GM21825 (cell line): Measurements from ENCODE around the gene MAD1L1.

Experiments used
- ATAC-seq: cut with Tn5 transposase; IDR thresholded peaks from one replicate; pipeline ENCODE4 v1.9.1; 2021; ENCODE audit warnings: mild to moderate bottlenecking, moderate library complexity; ENCODE audit not compliant: unreplicated experiment

MAD1L1 gene

GRCh38 chr7:2034291-2035201 is 198.2 kb downstream of the MAD1L1 start:
- ATAC-seq = no peak

GRCh38 chr7:2033586-2034135 is 199.1 kb downstream of the MAD1L1 start:
- ATAC-seq = no peak

DNA sequence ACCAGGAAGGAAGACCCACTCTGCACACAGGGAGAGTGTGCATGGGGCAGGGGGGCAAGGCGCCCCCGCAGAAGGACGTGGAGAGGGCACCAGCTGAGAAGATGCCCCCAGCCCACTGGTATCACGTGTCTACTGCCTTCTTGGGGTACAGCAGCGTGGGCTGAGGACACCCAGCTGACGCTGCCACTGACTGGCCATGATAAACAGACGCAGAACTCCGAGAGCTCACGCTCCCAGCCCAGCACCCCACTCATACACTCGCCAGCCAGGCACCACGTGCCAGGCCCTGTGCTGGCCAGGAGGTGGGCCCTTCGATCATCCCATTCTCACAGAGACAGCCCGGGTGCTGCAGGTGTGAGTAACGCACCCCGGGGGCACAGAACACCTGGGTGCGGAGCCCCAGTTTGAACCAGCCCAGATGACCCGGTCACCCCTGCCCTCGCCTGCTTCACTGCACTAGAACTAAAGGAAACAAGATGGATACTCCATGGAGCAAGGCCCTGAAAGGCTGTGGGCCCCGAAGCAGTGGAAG is 199.8 kb downstream of the MAD1L1 start:
- no peak for ATAC-seq

GRCh38 chr7:2032030-2032875 is 200.5 kb downstream of the MAD1L1 start:
- no peak for ATAC-seq

GRCh38 chr7:2031451-2031845 is 201.3 kb downstream of the MAD1L1 start:
- no peak for ATAC-seq

DNA sequence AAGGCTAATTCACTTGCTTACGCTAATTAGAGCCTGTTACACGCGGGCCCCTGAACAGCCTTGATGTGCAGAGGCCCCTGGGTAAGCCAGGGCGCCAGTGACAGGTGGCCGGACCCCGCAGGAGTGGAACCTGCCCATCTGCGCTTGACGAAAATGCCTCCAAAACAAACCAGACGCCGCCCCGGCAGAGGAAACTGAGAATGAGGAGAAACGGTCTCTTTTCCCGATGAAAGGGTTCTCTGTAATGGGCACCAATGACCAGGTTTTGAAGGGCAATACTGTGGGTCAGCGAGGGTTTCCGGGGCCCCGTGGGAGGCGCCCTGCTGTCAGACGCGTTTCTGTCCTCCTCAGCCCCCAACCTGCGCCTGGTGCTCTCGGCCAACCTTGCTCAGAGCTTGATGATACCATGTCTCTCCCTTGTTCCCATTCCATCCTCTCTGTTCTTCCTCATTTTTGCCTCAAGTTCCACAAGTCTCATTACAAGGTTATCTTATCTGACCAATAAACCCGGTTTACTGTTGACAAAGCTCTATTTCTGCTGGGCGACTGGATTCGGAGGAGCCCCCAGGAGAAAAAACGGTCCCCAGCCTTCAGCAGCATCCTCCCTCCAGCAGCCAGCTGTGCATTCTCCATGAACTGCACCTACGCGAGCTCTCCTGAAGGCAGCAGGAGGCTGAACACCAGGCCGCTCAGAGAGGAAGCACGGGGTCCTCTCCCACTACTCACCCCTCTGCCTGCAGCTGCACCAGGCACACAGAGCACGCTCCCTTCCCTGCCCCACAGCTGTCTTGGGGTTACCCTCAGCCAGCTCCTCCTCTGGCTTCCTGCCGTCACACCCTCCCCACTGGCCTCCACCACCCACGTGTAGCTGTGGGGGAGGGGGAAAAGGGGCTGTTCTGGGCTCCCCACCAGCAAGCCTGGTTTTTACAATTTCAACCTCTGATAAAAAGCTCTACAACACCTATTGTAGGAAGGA is 202.0 kb downstream of the MAD1L1 start:
- no peak for ATAC-seq

DNA sequence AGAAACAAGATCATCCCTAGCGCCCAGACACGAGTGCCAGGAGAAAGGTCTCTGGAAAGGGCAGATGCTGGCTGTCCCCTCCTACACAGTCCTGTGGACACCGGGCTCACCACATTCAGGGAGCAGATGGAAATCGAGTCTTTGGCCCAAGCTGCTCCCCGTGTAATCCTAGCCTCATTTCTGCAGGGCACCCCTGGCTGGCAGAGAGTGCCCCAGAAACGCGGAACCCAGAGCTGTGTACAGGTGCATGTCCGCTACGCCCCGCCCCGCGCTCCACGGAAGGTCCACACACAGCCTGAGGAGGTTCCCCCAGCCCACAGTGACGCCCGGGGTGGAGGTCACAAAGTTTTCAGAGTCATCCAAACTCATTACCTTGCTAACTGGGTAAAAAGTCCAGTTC is 202.8 kb downstream of the MAD1L1 start:
- ATAC-seq = no peak

DNA sequence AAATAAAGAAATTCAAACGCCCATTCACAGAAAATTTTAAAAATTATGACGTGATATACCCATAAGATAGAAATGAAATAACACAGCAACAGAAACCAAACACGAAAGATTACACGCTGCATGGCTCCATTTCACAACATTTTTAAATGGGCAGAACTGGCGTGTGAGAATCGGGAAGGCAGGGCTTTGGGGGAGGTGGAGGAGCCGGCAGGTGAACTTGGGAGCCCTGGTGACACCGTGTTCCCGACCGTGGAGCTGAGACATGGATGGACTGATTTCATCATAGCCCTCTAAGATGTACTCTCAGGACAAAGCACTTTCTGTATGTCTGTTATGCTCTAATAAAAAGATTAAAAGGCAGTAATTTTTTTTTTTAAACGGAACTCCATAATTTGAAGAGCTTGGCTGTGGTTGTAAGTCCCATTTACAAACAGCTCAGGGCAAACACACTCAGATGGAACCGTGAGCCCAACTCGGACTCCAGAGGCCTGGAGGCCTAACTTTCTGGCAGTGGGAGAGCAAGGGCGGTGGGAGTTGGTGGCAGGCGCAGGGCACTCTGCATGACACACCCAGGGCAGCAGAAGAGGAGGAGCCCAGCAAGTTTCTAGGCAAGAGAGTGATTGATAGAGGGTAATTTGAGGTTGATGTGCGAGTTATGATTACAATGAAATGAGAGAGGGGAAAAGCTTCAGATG is 203.4 kb downstream of the MAD1L1 start:
- ATAC-seq = no peak

- ATAC-seq = no peak
Measured at GRCh38 chr7:2028733-2029132, 204.0 kb downstream of the MAD1L1 start.

DNA sequence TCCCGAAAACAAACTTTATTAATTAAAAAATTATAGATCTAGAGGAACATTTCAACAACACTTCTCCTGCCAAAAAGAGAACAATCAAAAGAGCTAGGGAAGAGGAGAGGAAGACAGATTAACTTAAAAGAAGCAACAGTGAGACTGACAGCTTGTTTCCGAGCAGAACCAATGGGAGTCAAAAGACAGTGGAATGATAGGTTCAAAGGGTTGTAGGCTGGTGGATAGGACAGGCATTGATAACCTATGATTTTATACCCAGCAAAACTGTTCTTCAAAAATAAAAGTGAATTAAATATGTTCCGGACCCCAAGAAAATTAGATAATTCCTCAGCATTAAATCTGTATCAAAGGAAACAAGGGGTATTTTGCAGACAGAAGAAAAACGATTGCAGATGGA is 207.6 kb downstream of the MAD1L1 start:
- ATAC-seq = no peak

GRCh38 chr7:2024567-2024918 is 208.2 kb downstream of the MAD1L1 start:
- ATAC-seq = no peak

DNA sequence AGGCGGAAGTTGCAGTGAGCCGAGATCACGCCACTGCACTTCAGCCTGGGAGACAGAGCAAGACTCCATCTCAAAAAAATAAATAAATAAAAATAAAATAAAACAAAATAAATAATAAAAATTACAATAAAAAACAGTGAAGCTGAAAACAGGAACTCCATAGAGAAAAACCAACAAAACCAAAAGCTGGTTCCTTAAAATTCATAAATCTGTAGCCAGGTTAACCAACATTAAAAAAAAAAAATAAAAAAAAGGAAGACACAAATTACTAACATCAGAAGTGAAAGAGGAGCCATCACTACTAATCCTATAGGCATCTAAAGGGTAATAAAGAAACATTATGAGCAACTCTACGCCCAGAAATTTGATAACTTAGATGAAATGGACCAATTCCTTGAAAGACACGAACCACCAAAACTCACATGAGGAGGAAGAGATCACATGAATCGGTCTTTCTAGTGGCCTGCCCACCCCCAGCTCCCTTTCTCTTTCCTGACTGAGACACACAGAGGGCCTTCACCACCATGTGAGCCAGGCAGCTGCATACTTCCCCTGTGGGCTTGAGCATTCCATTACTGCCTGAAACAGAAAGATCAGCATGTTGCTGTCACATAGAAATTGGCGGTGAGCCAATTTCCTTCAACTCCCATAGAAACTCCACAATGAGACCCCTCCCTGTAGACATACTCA is 208.7 kb downstream of the MAD1L1 start:
- ATAC-seq = no peak

DNA sequence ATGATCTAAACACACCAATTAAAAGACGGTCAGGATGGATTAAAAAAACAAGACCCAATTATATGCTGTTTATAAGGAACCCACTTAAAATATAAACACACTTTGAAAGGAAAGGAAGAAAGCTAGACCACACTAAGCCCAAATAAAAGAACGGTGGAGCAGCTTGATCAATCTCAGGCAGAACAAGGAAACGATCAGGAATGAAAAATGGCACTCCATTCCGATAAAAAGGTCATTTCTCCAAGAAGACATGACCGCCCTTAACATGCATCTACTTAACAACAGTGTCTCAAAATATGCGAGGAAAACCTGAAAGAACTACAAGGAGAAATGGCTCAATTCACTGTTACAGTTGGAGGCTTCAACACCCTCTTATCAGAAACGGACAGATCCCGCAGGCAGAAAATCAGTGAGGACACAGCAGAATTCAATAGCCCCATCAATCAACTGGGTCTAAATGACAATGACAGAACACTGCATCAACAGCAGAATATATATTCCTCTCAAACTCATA is 210.0 kb downstream of the MAD1L1 start:
- no peak for ATAC-seq

- ATAC-seq = no peak
Measured at GRCh38 chr7:2022021-2022409, 210.7 kb downstream of the MAD1L1 start.

DNA sequence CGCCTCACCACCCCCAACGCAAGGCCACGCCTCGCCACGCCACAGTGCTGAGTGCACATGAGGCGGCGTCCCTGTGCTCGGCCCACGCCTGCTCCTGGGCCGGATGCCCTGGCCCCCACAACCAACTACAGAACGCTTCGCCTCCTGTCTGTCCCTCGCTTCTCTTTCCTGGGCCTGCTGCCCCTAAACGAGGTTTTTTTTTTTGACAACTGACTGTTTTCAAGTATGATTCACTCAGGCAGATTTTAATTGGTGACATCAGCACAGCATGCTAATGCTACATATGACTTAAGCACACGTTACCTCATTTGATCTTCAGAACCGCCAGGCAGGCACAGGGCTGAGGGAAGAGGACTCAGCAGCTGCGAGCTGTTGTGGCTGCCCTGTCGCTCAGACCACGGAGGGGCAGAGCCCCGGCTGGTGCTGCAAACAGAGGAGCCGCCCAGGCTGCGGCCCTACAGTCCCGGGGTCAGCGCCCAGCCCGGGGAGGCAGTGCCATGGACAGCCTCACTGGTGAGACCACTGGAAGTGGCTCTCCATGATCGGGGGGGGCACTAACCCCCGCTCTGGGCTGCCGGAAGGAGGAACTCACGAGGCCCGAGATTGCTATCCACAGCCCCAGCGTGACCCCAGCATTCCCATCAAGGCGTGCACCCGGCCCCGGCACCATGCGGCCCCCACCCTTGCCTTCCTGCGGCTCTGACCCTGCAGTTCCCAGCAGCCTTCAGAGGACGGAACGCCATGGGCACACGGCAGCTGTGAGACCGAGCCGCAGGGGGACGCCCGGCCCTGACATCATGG is 212.8 kb downstream of the MAD1L1 start:
- ATAC-seq = peak; percentile 59

DNA sequence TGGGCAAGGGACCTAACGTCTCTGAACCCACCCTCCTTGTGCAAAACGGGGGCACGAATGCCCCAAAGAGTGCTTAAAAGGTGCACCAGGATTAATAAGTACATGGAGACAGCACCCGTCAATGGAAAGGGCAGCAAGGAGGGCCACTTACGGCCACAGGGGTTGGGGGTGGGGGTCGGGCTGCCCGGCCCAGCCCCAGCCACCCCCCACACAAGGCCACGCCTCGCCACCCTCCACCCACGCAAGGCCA is 213.4 kb downstream of the MAD1L1 start:
- ATAC-seq = no peak

DNA sequence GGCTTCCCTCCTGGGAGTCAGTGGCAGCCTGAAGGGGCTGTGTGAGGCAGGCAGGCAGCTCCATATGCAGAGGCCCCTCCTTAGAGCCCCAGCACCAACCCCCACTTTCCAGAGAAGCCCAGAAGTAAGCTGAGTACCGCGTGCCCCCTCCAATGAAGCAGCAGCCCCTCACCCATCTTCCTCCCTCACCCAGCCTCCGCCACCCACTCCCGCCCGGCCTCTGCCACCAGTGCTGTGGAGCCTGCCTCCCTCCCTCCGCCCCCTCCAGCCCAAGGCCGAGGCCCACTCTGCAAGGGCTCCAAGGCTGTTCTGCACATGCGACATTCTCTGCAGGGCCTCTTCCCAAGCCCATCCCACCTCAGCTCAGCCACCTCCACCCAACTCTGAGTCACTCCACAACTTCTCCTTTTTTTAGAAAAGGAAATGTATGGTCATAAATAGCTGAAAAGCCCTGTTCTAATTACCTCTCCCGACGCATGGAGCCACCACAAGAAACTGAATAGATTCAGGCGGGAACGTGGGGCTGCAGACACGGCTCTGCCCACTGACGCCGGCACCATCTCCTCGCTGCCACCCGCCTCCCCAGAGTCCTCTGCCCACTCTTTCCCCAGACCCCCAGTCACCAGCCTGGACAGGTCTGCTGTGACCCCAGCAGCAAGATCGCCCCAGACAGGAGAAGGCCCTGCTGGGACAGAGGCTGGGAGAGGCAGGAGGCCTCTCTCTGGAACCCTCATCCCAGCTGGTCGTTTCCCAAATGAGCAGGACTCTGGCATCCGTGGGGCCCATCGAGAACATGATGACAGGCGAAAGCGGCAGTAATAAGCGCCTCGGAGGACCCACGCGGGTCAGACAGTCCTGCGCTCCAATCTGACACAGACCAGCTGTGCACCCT is 213.9 kb downstream of the MAD1L1 start:
- ATAC-seq = peak; percentile 18
